ENCODE results near the gene SMARCA2.

The SMARCA2 gene

DNA sequence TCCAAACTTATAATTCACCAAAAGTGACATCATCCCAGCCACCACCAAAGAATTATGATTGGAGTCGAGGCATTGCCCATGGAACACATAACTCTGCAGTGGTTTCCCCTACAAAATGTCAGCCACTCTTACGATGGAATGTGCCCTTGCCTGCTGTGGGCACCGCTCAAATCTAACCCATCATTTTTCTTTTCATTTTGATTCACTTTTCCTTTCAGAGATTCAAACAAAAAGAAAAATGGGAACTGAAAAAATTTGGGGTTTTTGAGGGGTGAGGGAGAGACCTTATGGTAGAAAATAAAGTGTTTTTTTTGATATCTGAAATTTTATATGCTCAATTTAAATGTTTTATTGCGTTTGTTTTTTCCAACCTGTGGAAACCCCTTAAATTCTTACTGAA is 28.1 kb downstream of the SMARCA2 start:
- FAIRE-seq = no peak

DNA sequence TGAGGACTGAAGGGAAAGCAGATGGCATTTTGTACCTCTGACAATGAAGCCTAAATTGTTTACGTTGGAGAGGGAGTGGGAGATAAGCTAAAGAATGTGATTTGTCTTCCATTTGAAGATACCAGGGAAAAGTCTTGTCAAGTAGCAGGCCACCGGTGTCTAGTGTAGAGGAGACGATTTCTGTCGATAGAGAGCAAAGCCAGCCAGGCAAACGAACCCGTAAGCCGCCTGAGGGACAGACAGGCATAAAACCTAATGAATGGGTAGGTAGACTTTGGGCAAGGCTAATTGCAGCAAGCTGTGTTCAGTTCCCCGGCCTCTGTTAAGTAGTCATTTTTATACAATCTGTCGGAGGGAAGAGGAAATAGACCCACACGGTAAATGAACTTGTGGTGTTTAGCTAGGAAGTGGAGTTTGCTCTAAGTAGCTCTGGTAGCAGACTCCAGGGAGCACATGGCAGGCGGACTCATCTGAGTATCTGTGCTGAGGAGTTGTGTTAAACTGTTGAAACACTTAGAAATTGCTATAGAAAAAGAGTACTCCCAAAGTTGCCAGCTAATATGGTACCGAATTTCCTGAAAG is 28.8 kb downstream of the SMARCA2 start:
- FAIRE-seq = no peak

DNA sequence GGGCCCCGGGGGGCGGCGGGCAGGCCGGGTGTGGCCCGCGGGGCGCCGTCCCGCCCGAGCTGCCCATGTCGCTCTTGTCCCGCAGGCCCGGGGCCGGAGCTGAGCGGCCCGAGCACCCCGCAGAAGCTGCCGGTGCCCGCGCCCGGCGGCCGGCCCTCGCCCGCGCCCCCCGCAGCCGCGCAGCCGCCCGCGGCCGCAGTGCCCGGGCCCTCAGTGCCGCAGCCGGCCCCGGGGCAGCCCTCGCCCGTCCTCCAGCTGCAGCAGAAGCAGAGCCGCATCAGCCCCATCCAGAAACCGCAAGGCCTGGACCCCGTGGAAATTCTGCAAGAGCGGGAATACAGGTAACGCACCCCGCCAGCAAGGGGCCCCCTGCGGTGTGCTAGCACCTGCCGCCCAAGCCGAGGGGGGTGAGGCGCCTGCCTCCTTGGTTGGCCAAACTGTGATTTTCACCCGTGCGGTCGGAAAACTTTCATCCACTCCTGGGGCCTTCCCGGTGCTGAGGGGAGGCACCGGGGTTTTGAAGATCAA is 32.1 kb downstream of the SMARCA2 start:
- FAIRE-seq = no peak

DNA sequence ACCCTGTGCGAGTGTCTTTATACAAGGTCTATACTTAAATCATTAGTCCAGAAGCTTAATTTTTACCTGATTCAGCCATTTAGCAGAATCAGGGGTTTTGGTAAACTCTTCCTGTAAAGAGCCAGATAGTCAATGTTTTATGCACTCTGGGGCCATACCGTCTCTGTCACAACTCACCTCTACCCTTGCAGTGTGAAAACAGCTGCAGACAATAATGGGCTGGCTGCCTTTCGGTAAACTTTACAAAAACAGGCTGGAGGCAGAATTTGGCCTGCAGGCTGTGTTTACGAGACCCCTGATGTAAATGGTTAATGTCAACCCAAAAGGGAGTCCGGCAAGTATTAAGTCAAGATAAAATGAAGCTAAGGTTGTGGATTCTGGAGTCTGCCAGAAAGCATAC is 32.8 kb downstream of the SMARCA2 start:
- no peak for FAIRE-seq

DNA sequence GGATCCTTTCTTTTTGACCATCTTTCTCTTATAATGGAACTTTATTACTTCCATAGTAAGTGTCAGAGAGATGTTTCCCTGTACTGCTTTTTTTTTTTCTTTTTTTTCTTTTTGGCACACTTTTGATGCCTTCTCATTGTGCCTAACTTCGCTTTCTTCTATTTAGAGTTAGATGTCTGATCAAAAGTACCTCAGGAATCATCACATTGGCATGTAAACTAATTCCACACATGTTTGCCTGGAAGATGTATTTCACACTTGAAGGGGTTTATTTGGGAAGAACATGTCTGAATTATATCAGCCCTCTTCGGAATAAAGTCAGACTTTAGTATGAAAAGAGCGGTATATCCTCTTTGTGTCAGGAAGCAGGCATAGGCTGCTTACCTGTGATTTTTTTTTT is 35.1 kb downstream of the SMARCA2 start:
- no peak for FAIRE-seq

DNA sequence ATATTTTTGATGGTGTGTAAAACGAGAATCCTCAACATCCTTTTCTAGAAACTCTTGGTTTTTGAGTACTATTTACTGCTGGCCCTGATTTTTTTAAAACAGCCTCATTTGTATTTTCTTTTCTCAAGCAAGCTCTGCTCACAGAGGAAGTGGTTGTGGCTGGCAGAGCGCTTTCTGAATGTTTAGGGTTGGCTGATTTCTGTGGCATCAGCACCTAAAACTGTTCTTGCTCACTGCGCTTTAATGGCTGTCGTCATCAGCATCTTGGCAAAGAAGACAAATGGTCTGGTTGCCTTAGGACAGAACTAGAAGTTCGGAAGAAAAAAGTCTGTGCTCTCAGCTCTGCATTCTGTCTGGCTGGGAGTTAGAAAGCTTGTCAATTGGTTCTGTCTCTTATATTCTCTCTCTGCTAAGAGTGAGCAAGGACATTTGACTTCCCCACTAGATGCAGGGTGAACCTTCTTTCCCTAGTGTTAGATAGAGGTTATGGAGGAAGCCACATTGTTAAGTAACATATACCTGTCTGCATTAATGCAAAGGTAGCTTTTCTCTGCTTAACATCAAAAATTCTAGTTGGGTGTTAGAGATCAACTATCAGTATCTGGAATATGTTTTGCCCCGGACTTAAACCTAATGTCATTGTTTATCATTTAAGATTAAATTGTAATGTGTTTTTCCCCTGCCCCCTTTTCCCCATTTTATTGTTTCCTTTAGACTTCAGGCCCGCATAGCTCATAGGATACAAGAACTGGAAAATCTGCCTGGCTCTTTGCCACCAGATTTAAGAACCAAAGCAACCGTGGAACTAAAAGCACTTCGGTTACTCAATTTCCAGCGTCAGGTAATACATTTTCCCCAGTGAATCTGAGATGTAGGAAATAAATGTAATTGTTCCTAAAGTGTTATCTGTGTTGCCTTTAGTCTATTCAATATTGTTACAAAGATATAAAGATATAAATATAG is 39.0 kb downstream of the SMARCA2 start:
- FAIRE-seq = no peak

DNA sequence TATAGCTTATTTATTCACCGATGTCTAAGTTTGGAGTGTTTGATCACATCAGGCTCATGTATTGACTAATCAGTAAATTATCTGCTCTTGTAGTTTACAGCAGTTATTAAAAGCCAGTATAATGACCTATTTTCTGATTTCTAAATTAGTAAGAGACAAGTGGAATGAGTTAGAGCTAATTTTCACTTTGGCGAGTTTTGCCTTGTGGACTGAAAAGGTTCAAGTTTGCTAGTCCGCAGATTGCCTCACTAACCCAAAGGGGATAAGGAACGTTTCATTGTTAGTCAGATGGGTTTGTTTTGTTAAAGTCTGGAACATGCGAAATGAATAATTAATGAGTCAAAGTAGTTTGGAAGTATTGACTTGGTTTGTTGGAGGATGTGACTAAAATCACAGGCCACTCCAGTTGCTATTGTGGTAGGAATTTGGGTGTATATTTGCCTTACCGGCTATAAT is 40.1 kb downstream of the SMARCA2 start:
- FAIRE-seq = no peak

DNA sequence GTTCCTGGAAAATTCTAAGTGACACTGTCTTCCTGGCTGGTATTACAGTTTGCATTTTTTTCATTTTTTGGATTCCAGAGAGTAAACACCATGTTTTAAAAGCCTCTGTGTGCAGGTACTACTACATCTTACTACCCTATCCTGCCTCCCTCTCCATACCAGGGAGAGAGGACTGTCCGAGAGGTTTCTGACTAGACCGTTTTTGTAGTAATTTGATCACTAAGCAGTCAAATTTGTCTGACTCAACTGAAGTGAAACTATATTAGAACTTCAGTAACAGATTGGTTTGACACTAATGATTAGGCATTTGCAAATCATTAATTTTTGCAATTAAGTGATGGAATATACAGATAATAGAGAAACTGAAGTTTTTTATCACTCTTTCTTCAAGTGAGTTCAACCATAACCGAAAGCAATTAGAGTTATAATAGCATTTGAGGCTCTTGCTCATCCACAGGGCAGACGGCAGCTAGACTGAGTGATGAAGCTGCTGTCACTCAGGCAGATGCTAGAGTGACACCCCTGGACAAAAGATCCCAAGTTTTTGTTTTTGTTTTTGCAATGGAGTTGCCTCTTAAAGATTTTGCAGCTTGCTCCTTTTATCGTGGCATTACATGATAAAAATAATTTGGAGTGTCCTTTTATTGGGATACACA is 44.3 kb downstream of the SMARCA2 start:
- no peak for FAIRE-seq

DNA sequence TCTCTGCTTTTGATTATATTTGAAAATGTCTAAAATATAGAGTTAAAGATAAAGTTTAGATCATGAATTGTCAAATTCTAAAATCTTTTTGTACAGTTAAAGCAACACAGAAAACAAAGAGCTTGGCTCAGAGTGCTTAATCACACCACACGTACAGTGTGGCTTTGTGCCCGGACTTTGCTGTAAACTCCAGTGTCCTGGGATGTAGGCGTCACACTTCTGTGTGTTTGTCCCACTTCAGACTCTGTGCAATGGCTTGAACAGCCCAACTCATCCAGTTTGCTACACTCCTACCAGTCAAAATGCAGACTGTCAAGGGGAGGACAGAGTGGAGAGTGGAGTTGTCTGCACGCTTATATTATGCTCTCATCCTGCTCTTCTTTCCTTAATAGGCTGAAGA is 45.3 kb downstream of the SMARCA2 start:
- FAIRE-seq = no peak

DNA sequence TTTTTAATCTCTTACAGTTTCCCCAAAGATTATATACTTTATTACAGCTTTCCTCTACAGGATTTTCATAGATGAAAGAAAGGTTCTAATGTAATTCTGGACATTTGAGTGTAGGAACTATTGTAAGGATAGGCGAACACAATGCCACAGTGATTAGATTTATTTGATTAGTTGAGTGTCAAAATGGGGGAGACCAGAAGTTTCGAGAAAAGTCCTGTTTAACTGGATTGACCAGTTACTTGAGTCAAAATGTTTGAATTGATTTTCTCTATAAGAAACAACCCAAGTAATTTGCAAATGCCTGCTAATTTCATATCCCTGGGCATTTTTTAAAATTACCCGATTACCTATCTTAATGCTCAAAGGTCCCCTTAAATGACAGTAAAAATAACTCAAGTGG is 50.6 kb downstream of the SMARCA2 start:
- no peak for FAIRE-seq

DNA sequence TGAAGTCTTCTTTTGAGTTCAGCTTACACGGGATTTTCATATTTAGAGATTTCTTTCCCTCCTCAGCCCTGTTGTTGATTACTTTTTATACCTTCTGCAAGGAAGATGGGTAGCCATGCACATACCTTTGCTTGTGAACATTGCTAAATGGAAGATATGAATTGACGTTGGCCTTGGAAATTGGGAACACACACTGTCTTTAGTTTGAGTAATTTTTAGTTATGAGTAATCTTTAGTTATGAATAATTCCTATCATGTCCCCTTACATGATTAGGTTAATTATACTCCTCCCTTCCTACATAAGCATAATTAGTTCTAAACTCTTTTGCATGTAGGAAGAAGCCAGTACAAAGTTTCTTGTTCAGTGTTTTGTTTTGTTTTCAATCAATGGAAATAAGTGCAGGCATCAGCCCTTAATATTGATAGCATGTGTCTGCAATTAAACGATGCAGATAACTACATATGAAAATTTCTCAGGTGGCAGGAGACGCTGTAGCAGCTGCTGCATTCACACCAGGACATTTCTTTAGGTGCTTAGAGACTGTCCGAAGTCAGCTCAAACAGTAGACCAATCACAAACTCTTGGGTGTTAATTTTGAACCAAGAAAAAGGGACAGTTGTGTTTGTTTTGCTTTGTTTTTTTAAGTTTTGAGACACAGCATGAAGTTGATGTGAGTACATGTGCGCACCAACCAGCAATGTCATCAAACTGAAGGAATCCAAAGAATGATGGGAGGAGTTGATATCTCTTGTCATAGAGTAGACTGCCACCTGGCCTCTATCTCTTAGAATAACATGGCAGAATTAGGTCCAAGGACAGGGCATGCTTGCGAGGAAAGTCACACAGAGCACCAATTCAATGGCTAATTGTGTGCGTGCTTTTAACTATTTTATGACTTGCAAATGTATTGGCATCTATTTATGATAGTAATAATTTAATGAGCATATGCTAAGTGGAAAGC is 51.4 kb downstream of the SMARCA2 start:
- FAIRE-seq = no peak

DNA sequence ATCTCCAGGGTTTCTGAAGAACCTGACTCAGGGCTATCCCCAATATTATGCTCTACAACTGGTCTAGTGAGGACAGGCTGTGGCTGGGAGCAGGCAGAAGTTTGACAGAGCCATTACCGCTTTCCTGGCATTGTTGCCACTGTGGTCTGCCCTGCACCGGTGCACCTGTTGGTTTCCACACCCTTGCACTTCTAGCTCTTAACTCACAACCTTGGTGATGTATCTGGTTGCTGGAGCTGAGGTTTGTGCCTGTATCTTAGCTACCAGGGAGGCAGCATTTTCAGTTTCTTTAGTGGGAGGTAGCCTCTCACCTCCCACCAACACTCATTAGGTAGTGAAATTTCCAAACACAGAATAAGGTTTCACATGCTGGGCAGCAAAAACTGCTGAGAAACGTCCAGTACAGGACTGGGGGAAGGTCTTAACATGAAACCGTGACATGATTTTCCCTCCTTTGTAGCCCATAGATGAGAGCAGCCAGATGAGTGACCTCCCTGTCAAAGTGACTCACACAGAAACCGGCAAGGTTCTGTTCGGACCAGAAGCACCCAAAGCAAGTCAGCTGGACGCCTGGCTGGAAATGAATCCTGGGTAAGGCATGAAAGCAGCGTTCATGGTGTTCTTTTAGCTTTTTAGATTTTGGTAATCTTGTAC is 57.7 kb downstream of the SMARCA2 start:
- no peak for FAIRE-seq

DNA sequence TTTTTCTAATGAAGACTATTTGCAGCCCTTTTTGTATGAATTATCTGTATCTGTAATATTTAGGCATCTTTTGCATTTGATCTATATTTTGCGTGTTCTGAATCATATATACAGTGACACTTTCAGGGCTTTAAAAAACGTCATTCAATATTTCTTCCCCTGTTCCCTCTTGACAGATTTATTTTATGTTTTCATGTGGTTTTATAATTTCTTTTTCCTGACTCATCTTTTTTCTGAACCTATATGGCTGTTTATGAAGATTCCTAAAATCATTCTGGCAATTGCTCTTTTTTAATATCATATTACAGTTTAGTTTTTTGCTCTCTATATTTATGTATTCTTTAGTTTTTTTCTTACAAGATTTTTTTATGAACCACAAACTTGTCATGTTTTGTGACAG is 67.6 kb downstream of the SMARCA2 start:
- FAIRE-seq = no peak

DNA sequence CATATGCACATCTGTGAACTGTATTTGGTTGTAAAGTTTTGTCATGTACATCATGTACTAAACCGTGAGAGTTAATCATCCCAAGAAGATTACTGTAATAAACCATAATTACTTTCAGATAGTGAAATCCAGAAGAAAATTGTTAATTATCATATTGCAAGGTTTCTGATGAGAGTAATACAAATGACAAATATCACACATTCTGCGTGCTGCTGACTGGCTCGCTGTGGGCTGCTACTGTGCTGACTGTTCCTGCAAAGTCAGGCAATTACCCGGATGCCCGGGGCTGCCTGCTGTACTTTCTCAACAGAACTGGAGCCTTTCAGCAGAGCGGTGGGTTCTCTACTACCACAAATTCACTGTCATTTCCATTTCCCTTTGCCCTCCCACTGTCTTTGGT is 68.3 kb downstream of the SMARCA2 start:
- no peak for FAIRE-seq

DNA sequence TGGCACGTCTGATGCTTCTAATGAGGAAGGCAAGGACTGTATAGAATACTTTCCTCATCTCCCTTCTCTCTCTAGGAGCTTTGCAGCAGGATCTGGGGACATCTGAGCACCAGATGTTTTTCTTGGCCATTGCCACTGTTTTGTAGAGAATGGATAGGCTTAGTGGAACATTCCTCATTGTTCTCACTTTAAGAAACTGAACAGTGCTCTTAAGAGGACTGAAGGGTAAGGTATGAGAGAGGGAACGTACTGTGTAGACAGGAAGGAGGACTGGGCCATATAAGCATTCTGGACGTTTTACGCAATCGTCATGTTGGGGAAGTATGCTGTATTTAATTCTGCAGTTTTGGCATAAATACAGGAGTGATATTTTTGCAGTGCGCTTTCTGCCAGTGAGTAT is 70.6 kb downstream of the SMARCA2 start:
- FAIRE-seq = no peak

DNA sequence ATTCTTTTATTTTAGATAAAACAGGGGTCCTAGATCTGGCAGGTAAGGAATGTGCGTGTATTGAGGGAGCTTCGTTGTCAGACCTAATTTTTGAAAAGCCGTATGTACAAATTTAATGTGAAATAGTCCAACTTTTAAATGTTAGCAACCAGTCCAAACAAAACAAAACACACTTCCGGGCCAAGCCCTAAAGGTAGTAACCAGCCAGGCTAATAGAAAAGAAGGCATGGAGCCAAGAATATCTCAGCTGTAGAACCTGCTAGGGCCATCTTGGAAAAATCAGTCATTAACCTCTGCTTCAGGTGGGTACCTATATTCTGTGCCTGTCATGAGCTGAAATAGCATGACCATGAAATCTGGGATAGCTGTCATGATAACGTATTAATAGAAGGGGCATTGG is 71.0 kb downstream of the SMARCA2 start:
- FAIRE-seq = no peak

DNA sequence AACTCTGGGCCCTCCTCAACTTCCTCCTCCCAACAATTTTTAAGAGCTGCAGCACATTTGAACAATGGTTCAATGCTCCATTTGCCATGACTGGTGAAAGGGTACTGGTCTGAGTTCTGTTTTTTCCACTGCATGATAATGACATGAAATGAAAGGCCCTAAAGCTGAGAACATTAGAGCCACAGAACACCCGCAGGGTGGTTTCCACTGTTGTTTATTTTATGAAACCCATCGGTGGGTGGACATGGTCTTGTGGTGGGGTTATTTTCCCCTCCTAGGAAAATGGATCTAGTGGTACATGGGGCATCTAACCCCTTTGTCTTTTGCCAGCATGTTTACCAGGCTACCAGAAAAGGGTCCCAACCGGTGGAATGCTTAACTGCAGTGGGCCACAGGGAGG is 71.8 kb downstream of the SMARCA2 start:
- no peak for FAIRE-seq

DNA sequence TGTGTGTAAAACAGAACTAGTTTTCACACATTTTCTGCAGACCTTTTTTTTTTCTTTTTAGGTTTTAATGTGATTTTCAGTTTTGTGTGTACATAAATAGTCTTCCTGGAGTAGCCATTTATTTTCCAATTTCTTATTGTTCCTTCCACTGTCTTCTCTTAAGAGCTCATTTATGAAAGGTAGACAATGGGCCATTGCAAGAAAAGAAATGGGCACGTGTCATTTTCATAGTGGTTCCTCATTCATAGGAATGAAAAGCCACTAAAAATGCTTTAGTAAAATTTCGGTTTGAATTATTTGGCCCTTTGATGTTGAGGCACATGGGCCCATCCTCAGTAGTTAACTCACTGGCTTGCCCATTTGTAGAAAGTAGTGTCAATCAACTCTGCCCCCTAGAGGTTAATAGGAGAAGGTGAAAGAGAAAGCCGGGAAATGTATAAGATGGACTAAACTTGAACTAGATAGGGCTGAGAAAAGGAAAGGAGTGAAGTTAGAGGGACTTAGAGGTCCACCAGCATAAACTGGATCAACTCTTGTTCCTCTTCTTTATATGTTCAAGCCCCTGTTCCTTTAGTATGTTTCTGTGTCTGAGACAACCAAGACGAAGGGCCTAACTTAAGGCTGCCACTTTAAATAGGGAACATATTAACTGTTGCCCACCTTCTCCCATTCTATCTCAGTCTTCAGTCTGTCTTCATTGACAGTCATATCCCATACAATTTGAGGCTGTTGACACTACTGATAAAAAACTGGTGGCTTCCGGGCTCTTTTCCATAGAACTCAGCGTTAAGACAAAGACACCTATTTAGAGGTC is 72.6 kb downstream of the SMARCA2 start:
- no peak for FAIRE-seq

DNA sequence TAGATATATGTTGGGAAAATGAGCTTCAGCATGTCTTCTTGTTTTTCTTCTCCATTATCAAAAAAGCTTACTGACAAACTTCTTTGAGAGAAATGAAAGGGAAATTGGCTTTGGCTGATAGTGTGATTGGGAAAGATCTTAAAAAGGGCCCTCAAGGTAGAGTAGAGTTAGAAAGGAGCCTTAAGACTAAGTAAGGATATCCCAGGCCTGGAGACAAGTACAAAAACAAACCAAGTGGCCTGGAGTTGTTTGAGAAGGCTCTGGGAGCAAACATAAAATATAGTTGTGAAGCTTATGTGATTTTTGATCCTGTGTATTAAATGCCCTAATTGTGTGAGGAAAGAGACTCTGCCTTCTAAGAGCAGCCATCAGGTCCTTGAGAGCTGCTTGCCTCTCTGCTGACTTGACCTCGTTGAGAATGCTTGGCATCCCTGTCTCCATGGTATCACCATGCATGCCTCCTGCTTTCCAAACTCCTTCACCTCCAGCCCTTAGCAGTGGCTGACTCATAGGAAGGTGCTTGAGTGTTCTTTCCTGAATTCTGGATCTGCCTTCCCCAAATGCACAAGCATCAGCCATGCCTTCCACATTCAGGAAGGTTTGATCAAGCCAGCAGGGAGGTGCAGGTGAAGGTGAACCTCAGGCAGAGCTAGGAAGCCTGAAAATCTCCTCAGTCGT is 78.9 kb downstream of the SMARCA2 start:
- FAIRE-seq = no peak

DNA sequence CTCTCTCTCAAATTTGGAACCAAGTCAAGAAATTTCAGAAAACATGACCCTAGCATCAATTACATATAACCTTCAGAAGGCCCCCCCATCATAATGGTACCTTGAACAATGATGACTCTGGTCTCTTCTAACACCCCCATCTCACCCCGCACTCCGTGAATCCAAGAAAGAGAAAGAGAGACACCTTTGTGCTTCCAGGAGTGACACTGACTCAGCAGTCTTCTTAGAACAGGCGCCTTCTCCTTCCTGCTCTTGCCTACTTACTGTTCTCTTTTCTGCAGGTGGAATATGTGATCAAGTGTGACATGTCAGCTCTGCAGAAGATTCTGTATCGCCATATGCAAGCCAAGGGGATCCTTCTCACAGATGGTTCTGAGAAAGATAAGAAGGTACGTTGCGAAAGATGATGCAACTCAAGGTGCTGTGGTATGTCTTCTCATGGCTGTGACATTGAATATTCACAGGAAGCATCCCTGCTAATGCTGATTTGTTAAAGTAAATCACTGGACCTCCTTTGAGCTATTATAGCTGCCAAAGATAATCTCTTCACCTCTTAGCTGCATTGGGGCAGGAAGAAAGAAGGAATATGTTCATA is 81.3 kb downstream of the SMARCA2 start:
- no peak for FAIRE-seq

Data from A204.1 (cell line).